Middle frontal gyrus (tissue), 1 donor: ENCODE measurements around the gene NMNAT3.

ENCODE experiments used
- DNase-seq: peaks from one replicate; pipeline ENCODE4 v3.0.0-alpha.2; 2015; ENCODE audit warnings: low spot score; ENCODE audit errors: extremely low spot score

NMNAT3 gene

GRCh38 chr3:139675327-139675726, 2.4 kb downstream of the NMNAT3 start:
- no peak for DNase-seq

GRCh38 chr3:139674571-139675260, 3.1 kb downstream of the NMNAT3 start:
- DNase-seq, result no peak

- DNase-seq, result no peak
These were observed 4.9 kb downstream of the NMNAT3 start for GRCh38 chr3:139672884-139673283.

GRCh38 chr3:139671863-139672646, 5.7 kb downstream of the NMNAT3 start:
- no peak for DNase-seq

GRCh38 chr3:139671107-139671506, 6.7 kb downstream of the NMNAT3 start:
- no peak for DNase-seq

- no peak for DNase-seq
These were observed 7.6 kb downstream of the NMNAT3 start for GRCh38 chr3:139670196-139670595.

- DNase-seq, result no peak
These were observed 9.4 kb downstream of the NMNAT3 start for GRCh38 chr3:139668332-139668731.

GRCh38 chr3:139664958-139665357, 12.8 kb downstream of the NMNAT3 start:
- DNase-seq, result no peak

- no peak for DNase-seq
These were observed 17.5 kb downstream of the NMNAT3 start for GRCh38 chr3:139660269-139660668.

- no peak for DNase-seq
These were observed 18.3 kb downstream of the NMNAT3 start for GRCh38 chr3:139659511-139659910.

GRCh38 chr3:139657936-139658335, 19.8 kb downstream of the NMNAT3 start:
- no peak for DNase-seq

GRCh38 chr3:139657434-139657833, 20.3 kb downstream of the NMNAT3 start:
- DNase-seq, result no peak

GRCh38 chr3:139655909-139656595, 21.7 kb downstream of the NMNAT3 start:
- DNase-seq, result no peak

- DNase-seq, result no peak
These were observed 23.0 kb downstream of the NMNAT3 start for GRCh38 chr3:139654637-139655365.

- DNase-seq, result no peak
These were observed 24.2 kb downstream of the NMNAT3 start for GRCh38 chr3:139653582-139653981.

GRCh38 chr3:139652561-139652960, 25.2 kb downstream of the NMNAT3 start:
- DNase-seq, result no peak

- DNase-seq, result no peak
These were observed 29.8 kb downstream of the NMNAT3 start for GRCh38 chr3:139647866-139648435.

GRCh38 chr3:139646512-139646911, 31.3 kb downstream of the NMNAT3 start:
- no peak for DNase-seq

- no peak for DNase-seq
These were observed 34.8 kb downstream of the NMNAT3 start for GRCh38 chr3:139642996-139643395.

GRCh38 chr3:139640456-139640855, 37.3 kb downstream of the NMNAT3 start:
- DNase-seq, result no peak

GRCh38 chr3:139639662-139640061, 38.1 kb downstream of the NMNAT3 start:
- no peak for DNase-seq
